GM12878 (cell line): Measurements from ENCODE around the gene PDF. TPM values are rescaled to one million over a fixed set of nuclear protein-coding genes. Genes with fewer than 3 reads are reported as not detected.

Source experiments
- ATAC-seq: fragments of 200-7000 bp; cut with Tn5 transposase; 3 replicates; pipeline ENCODE4 v1.9.1; 2020; ENCODE audit warnings: mild to moderate bottlenecking, moderate library complexity
- BruUV-seq: library from RNA; stranded (reverse); fragments of 400-500 nt; replicated peaks from 2 replicates; lab custom pipeline; 2021; lab: Mats Ljungman, UMichigan
- CTCF ChIA-PET: fragments of 300-600 bp; sonication (Branson Sonifier 250); formaldehyde crosslinking; extraction: SDS; loops from one replicate; lab custom pipeline; 2021; ENCODE audit warnings: inconsistent platforms; lab: Yijun Ruan, JAX
- POLR2A ChIA-PET: fragments of 350-600 bp; formaldehyde crosslinking; extraction: SDS; loops from one replicate; lab custom pipeline; 2021; ENCODE audit warnings: inconsistent platforms; lab: Charles Lee
- RAD21 ChIA-PET: fragments of 300-600 bp; sonication (Branson Sonifier 250); formaldehyde crosslinking; loops from one replicate; lab custom pipeline; 2023; ENCODE audit warnings: antibody characterized with exemption; ENCODE audit not compliant: unreplicated experiment; lab: Charles Lee
- SMC1A ChIA-PET: fragments of 300-600 bp; sonication (Branson Sonifier 250); formaldehyde crosslinking; loops from one replicate; lab custom pipeline; 2023; ENCODE audit not compliant: unreplicated experiment, uncharacterized antibody; lab: Charles Lee
- DNase-seq: peaks from one replicate; pipeline ENCODE4 v3.0.0-alpha.2; 2011; ENCODE audit warnings: low read depth, low spot score
- FAIRE-seq: peaks from 3 replicates; lab custom pipeline; 2011; peaks lifted over from hg19 to GRCh38; lab: Jason Lieb, UNC
- H2AFZ ChIP-seq: 2 replicates; pipeline ENCODE4 v1.6.0; 2011; ENCODE audit warnings: low read depth, low read length, control low read depth; ENCODE audit not compliant: control insufficient read depth
- H3K27ac ChIP-seq: 2 replicates; pipeline ENCODE4 v1.5.1; 2011; ENCODE audit warnings: control low read depth; ENCODE audit not compliant: control insufficient read depth, insufficient read depth
- H3K27me3 ChIP-seq, 2 experiments: replicated peaks in 1 of 2; 2 replicates each; pipeline versions ENCODE4 v1.6.0 to v1.6.1; 2011; ENCODE audit warnings: low read length in 1 of 2; ENCODE audit not compliant: control insufficient read depth in 2 of 2, insufficient read depth in 2 of 2
- H3K36me3 ChIP-seq, 2 experiments: 2 replicates each; pipeline ENCODE4 v1.5.1; 2011; ENCODE audit warnings: low read length in 1 of 2; ENCODE audit not compliant: control insufficient read depth in 2 of 2, insufficient read depth in 2 of 2
- H3K4me1 ChIP-seq: 2 replicates; pipeline ENCODE4 v1.6.1; 2011; ENCODE audit warnings: mild to moderate bottlenecking, low read length, moderate library complexity, mixed read lengths; ENCODE audit not compliant: control insufficient read depth, insufficient read depth
- H3K4me2 ChIP-seq: 2 replicates; pipeline ENCODE4 v1.6.0; 2011; ENCODE audit warnings: control low read depth; ENCODE audit not compliant: control insufficient read depth, insufficient read depth
- H3K4me3 ChIP-seq: fragments of 200-600 bp; sonication (generic); 2 replicates; pipeline ENCODE4 v1.5.1; 2016
- H3K79me2 ChIP-seq: 2 replicates; pipeline ENCODE4 v1.6.0; 2011; ENCODE audit warnings: low read length; ENCODE audit not compliant: control insufficient read depth, insufficient read depth
- H3K9ac ChIP-seq: 2 replicates; pipeline ENCODE4 v1.8.0; 2011; ENCODE audit warnings: low read length, control low read depth, mixed read lengths; ENCODE audit not compliant: control insufficient read depth, insufficient read depth
- H3K9me3 ChIP-seq: replicated peaks from 3 replicates; pipeline ENCODE4 v1.5.1; 2011; ENCODE audit warnings: mild to moderate bottlenecking, low read length; ENCODE audit not compliant: control insufficient read depth, insufficient read depth
- H4K20me1 ChIP-seq: 2 replicates; pipeline ENCODE4 v1.6.0; 2011; ENCODE audit not compliant: control insufficient read depth, insufficient read depth
- CHD1 ChIP-seq: IDR thresholded peaks from 2 replicates; pipeline ENCODE4 v1.6.1; 2012; ENCODE audit warnings: low read depth, low read length, improper control_type of control experiment
- HDGF ChIP-seq: fragments of 450-650 bp; IDR thresholded peaks from 2 replicates; pipeline ENCODE4 v1.6.1; 2016; ENCODE audit warnings: antibody characterized with exemption
- LARP7 ChIP-seq: fragments of 450-650 bp; IDR thresholded peaks from 2 replicates; pipeline ENCODE4 v1.6.1; 2017; ENCODE audit warnings: mild to moderate bottlenecking
- SIN3A ChIP-seq: IDR thresholded peaks from 2 replicates; pipeline ENCODE4 v1.6.1; 2012; ENCODE audit warnings: low read depth, low read length, improper control_type of control experiment
- SMARCA5 ChIP-seq: fragments of 450-650 bp; IDR thresholded peaks from 2 replicates; pipeline ENCODE4 v1.6.1; 2017; ENCODE audit warnings: mild to moderate bottlenecking
- TCF7 ChIP-seq: IDR thresholded peaks from 2 replicates; pipeline ENCODE4 v1.6.1; 2014; ENCODE audit warnings: antibody characterized with exemption, borderline replicate concordance
- ZNF24 ChIP-seq: fragments of 450-650 bp; IDR thresholded peaks from 2 replicates; pipeline ENCODE4 v1.6.1; 2017; ENCODE audit warnings: antibody characterized with exemption, mild to moderate bottlenecking
- WGBS: methylation state at CpG from one replicate; pipeline ENCODE4 v1.1.6; 2016; ENCODE audit warnings: low lambda C conversion rate; ENCODE audit not compliant: insufficient replicate concordance, insufficient coverage; ENCODE audit errors: missing lambda C conversion rate; 5-methylcytosine and 5-hydroxymethylcytosine counted together
- in situ Hi-C: fragments of 300-500 bp; cut with MboI; formaldehyde crosslinking; loops from 9 replicates; pipeline ENCODE4 v1.14.3; 2018; ENCODE audit warnings: mixed read lengths
- intact Hi-C: fragments of 100-400 bp; cut with micrococcal nuclease; formaldehyde crosslinking; loops from one replicate; pipeline ENCODE4 v1.14.2; 2022; ENCODE audit not compliant: unreplicated experiment
- polyA plus RNA-seq, 11 experiments: library from polyadenylated mRNA; depleted of rRNA in 4 of 11; unstranded in 6 of 11; stranded (reverse) in 5 of 11; fragments of >200 nt; fragmentation: Nextera tagmentation in 4 of 11; fragmentation: Illumina TruSeq in 1 of 11; extraction: Ambion mirVana in 4 of 11; extraction: Trizol in 1 of 11; gene quantifications; 1 replicate in 1 of 11; 2 replicates in 10 of 11; pipeline versions ENCODE4 v1.2.1 to v1.2.3, GENCODE V29; 2011 to 2016; ENCODE audit warnings: inconsistent platforms in 2 of 11, missing spikeins in 2 of 11, low read depth in 1 of 11
- total RNA-seq, 4 experiments: library from RNA; depleted of rRNA in 3 of 4; stranded (reverse); fragments of >200 nt in 3 of 4; fragmentation: Illumina TruSeq in 1 of 4; extraction: Trizol in 1 of 4; gene quantifications; 2 replicates each; pipeline versions ENCODE4 v1.2.1 to v1.2.3, GENCODE V29; 2013 to 2021
- TF ChIP-seq, protein P1 (sequence below): fragments of 450-650 bp; IDR thresholded peaks from 2 replicates; pipeline ENCODE4 v1.6.1; 2017; ENCODE audit warnings: mild to moderate bottlenecking, low read depth, inconsistent platforms; ENCODE audit not compliant: poor library complexity, severe bottlenecking
- TF ChIP-seq, protein P2 (sequence below): fragments of 450-650 bp; IDR thresholded peaks from 2 replicates; pipeline ENCODE4 v1.6.1; 2017; ENCODE audit warnings: low read depth, mild to moderate bottlenecking, moderate library complexity
- TF ChIP-seq, protein P3 (sequence below), 3 experiments: IDR thresholded peaks in 2 of 3; conservative IDR thresholded peaks in 1 of 3; 2 replicates each; pipeline ENCODE4 v1.5.1; 2011; ENCODE audit warnings: low read depth in 3 of 3, low read length in 3 of 3, mild to moderate bottlenecking in 3 of 3, control low read depth in 2 of 3, moderate library complexity in 2 of 3, inconsistent platforms in 1 of 3, mixed read lengths in 1 of 3; ENCODE audit not compliant: control insufficient read depth in 2 of 3, insufficient read depth in 1 of 3; ENCODE audit errors: extremely low read depth in 1 of 3
- TF ChIP-seq, protein P4 (sequence below): fragments of 450-650 bp; IDR thresholded peaks from 2 replicates; pipeline ENCODE4 v1.6.1; 2017; ENCODE audit warnings: mild to moderate bottlenecking, moderate library complexity

PDF gene
- total and polyA plus RNA-seq, 10 of the 15 experiments (the other 5 are each of a cell fraction or from before 2014, with no cell fraction given): 0.13 to 44.1 (median 16.7) TPM

DNA sequence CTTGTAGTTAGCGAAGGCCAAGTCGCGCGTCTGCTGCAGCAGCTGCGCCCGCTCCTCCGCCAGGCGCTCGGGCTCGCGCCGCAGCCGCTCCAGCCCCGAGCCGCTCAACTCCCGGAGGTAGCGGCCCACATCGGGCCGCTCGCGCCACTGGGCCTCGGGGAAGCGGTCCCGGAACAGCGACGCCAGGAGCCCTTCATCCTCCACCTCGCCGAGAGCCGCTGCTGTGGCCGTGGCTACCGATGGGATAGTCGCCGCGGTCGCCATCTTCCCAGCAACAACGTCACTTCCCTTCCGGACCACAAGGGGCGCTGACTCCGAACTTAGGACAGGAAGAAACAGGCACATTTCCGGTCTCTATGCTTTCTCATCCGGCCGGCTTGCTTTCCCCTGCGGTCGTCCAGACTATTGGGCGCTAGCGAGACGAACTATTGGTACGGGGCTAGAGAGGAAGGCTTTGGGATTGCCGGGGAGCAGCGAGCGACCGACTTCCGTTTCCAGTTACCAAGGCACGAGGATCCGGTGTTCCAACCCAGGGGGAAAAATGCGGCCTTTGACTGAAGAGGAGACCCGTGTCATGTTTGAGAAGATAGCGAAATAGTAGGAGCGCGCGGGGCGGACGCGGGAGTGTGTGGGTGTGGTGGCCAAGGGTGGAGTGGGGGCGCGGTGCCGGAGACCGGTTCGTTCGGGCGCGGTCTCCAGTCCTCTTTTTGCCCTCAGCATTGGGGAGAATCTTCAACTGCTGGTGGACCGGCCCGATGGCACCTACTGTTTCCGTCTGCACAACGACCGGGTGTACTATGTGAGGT lies 9.1 kb upstream of the PDF start, which contains the start of the genes COG8 and NIP7:
COG8 (minus strand) TSS at position 276 of the 806 bp plus-strand sequence; CDS start at position 264, 12 bp downstream.
NIP7 (plus strand) TSS at position 484 of the 806 bp plus-strand sequence; CDS start at position 542, 58 bp downstream.
- POLR2A ChIA-PET: interaction anchor here (0.6 to 5.5 kb wide), 4 partner anchors 10 to 413 kb away, joined by 3 to 42 read pairs (median 4); partner anchors contain the start of gene PDF
- peak within 1 kb of the TSS; percentile 96 for H2AFZ ChIP-seq
- ATAC-seq (peak; percentile 97), DNase-seq (peak; percentile 92), FAIRE-seq (peak; percentile 100)
- peaks cover 44% of the 10 kb centered on the region for H3K79me2 ChIP-seq
- peak within 1 kb of the TSS; percentile 85 for H3K27ac ChIP-seq
- H3K4me2 ChIP-seq: peak within 1 kb of the TSS; percentile 94
- SMC1A ChIA-PET: interaction anchor here (0.9 to 1.6 kb wide), 3 partner anchors 9 to 45 kb away, joined by 4 to 7 read pairs (median 5); partner anchors contain the start of gene PDF
- in situ Hi-C loops: no loop called here
- RAD21 ChIA-PET: interaction anchor here (0.8 to 1.4 kb wide), 5 partner anchors 9 to 257 kb away, joined by 3 to 5 read pairs (median 3); partner anchors contain the start of gene PDF
- BruUV-seq: TSS peak; percentile 84
- peak within 1 kb of the TSS; percentile 91 for H3K4me3 ChIP-seq
- H3K36me3 ChIP-seq: peaks cover 7 to 35% of the 10 kb centered on the region in 2 experiments
- peaks cover 4% of the 10 kb centered on the region for H4K20me1 ChIP-seq
- H3K9ac ChIP-seq: peak within 1 kb of the TSS; percentile 96
- intact Hi-C loops: loop anchor here (1.0 to 10.0 kb wide), 4 partner anchors 9 to 415 kb away; partner anchors contain the start of genes NOB1, PDF and VPS4A
- WGBS: under 1% methylated on average over 76 of the region's 77 CpGs
- no peaks in the 10 kb centered on the region for H3K9me3 ChIP-seq
- H3K27me3 ChIP-seq: no peaks in the 10 kb centered on the region
- CTCF ChIA-PET: interaction anchor here (0.7 to 2.0 kb wide), 4 partner anchors 10 to 44 kb away, joined by 3 to 8 read pairs (median 4); partner anchors contain the start of gene PDF
- H3K4me1 ChIP-seq: peaks cover 5% of the 10 kb centered on the region
- TF ChIP-seq, protein P1, sequence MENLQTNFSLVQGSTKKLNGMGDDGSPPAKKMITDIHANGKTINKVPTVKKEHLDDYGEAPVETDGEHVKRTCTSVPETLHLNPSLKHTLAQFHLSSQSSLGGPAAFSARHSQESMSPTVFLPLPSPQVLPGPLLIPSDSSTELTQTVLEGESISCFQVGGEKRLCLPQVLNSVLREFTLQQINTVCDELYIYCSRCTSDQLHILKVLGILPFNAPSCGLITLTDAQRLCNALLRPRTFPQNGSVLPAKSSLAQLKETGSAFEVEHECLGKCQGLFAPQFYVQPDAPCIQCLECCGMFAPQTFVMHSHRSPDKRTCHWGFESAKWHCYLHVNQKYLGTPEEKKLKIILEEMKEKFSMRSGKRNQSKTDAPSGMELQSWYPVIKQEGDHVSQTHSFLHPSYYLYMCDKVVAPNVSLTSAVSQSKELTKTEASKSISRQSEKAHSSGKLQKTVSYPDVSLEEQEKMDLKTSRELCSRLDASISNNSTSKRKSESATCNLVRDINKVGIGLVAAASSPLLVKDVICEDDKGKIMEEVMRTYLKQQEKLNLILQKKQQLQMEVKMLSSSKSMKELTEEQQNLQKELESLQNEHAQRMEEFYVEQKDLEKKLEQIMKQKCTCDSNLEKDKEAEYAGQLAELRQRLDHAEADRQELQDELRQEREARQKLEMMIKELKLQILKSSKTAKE: peak; percentile 54
- TF ChIP-seq ZNF24: 0 out of 2 replicates have a peak, but pooled peaks have one; percentile 43
- peak; percentile 91 for TF ChIP-seq SIN3A
- no peak for TF ChIP-seq CHD1
- 0 out of 2 replicates have a peak, but pooled peaks have one; percentile 35 for TF ChIP-seq HDGF
- TF ChIP-seq LARP7: peak; percentile 90
- TF ChIP-seq SMARCA5: peak; percentile 57
- TF ChIP-seq, protein P2, sequence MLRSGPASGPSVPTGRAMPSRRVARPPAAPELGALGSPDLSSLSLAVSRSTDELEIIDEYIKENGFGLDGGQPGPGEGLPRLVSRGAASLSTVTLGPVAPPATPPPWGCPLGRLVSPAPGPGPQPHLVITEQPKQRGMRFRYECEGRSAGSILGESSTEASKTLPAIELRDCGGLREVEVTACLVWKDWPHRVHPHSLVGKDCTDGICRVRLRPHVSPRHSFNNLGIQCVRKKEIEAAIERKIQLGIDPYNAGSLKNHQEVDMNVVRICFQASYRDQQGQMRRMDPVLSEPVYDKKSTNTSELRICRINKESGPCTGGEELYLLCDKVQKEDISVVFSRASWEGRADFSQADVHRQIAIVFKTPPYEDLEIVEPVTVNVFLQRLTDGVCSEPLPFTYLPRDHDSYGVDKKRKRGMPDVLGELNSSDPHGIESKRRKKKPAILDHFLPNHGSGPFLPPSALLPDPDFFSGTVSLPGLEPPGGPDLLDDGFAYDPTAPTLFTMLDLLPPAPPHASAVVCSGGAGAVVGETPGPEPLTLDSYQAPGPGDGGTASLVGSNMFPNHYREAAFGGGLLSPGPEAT: peak; percentile 87
- TF ChIP-seq, protein P3, sequence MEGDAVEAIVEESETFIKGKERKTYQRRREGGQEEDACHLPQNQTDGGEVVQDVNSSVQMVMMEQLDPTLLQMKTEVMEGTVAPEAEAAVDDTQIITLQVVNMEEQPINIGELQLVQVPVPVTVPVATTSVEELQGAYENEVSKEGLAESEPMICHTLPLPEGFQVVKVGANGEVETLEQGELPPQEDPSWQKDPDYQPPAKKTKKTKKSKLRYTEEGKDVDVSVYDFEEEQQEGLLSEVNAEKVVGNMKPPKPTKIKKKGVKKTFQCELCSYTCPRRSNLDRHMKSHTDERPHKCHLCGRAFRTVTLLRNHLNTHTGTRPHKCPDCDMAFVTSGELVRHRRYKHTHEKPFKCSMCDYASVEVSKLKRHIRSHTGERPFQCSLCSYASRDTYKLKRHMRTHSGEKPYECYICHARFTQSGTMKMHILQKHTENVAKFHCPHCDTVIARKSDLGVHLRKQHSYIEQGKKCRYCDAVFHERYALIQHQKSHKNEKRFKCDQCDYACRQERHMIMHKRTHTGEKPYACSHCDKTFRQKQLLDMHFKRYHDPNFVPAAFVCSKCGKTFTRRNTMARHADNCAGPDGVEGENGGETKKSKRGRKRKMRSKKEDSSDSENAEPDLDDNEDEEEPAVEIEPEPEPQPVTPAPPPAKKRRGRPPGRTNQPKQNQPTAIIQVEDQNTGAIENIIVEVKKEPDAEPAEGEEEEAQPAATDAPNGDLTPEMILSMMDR (IDR thresholded peaks at IDR 0.05 in 2 of 3, conservative IDR thresholded peaks at IDR 0.05 in 1 of 3; ENCODE audit: control insufficient read depth in 2 of 3, extremely low read depth in 1 of 3, insufficient read depth in 1 of 3, low read depth in 3 of 3, low read length in 3 of 3): peak; percentile 70 to 83 (median 80)
- TF ChIP-seq TCF7: peak; percentile 23; the same call in 1 of the 2 replicates
- TF ChIP-seq, protein P4, sequence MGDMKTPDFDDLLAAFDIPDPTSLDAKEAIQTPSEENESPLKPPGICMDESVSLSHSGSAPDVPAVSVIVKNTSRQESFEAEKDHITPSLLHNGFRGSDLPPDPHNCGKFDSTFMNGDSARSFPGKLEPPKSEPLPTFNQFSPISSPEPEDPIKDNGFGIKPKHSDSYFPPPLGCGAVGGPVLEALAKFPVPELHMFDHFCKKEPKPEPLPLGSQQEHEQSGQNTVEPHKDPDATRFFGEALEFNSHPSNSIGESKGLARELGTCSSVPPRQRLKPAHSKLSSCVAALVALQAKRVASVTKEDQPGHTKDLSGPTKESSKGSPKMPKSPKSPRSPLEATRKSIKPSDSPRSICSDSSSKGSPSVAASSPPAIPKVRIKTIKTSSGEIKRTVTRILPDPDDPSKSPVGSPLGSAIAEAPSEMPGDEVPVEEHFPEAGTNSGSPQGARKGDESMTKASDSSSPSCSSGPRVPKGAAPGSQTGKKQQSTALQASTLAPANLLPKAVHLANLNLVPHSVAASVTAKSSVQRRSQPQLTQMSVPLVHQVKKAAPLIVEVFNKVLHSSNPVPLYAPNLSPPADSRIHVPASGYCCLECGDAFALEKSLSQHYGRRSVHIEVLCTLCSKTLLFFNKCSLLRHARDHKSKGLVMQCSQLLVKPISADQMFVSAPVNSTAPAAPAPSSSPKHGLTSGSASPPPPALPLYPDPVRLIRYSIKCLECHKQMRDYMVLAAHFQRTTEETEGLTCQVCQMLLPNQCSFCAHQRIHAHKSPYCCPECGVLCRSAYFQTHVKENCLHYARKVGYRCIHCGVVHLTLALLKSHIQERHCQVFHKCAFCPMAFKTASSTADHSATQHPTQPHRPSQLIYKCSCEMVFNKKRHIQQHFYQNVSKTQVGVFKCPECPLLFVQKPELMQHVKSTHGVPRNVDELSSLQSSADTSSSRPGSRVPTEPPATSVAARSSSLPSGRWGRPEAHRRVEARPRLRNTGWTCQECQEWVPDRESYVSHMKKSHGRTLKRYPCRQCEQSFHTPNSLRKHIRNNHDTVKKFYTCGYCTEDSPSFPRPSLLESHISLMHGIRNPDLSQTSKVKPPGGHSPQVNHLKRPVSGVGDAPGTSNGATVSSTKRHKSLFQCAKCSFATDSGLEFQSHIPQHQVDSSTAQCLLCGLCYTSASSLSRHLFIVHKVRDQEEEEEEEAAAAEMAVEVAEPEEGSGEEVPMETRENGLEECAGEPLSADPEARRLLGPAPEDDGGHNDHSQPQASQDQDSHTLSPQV: 0 out of 2 replicates have a peak, but pooled peaks have one; percentile 13
